Measurements from ENCODE around the gene ATXN3L.

- TF ChIP-seq ZNF211 (tag by site-specific recombination; IDR thresholded peaks at IDR 0.05; ENCODE audit: low read depth) (no peak), CTCF (tag by site-specific recombination; IDR thresholded peaks at IDR 0.05) (no peak), ZNF292 (tag by site-specific recombination; IDR thresholded peaks at IDR 0.05; ENCODE audit: borderline replicate concordance, low read depth) (no peak), ZNF785 (tag by site-specific recombination; IDR thresholded peaks at IDR 0.05) (no peak), ZNF768 (tag by site-specific recombination; IDR thresholded peaks at IDR 0.05) (no peak), KLF16 (tag by site-specific recombination; IDR thresholded peaks at IDR 0.05) (no peak), AEBP2 (tag by site-specific recombination; IDR thresholded peaks at IDR 0.05; ENCODE audit: borderline replicate concordance) (no peak), ZNF530 (tag by site-specific recombination; IDR thresholded peaks at IDR 0.05; ENCODE audit: low read depth) (no peak)
These were observed 15.8 kb downstream of the ATXN3L start for GRCh38 chrX:13304052-13304451.

Data from HEK293 (cell line).